B cell (primary cell): ENCODE results near the gene GATAD2A. TPM values are rescaled to one million over a fixed set of nuclear protein-coding genes. Genes with fewer than 3 reads are reported as not detected.
A peak's percentile ranks its signal among the peaks of the same experiment; 100 is the strongest.

ENCODE experiments used
- ATAC-seq: fragments of 200-7000 bp; cut with Tn5 transposase; one replicate; pipeline ENCODE4 v1.10.0; 2021; ENCODE audit warnings: low read depth, mild to moderate bottlenecking, moderate number of reproducible peaks, moderate library complexity
- CTCF ChIA-PET: fragments of 350-600 bp; sonication (Branson Sonifier 250); formaldehyde crosslinking; loops from one replicate; lab custom pipeline; 2021; ENCODE audit warnings: antibody characterized with exemption, inconsistent platforms; lab: Charles Lee
- POLR2A ChIA-PET: fragments of 350-600 bp; sonication (Branson Sonifier 250); formaldehyde crosslinking; loops from one replicate; lab custom pipeline; 2021; ENCODE audit warnings: antibody characterized with exemption; lab: Charles Lee
- DNase-seq: peaks from one replicate; pipeline ENCODE4 v3.0.0; 2013
- H2AFZ ChIP-seq: 2 replicates; pipeline ENCODE4 v1.6.1; 2012; ENCODE audit warnings: mild to moderate bottlenecking, low read depth, low read length; ENCODE audit not compliant: insufficient read depth, poor library complexity, severe bottlenecking
- H3K27ac ChIP-seq, 2 donors: 1 replicate in 1 of 2; 2 replicates in 1 of 2; pipeline ENCODE4 v1.5.1; 2012 to 2013; ENCODE audit warnings: low read length in 2 of 2, mild to moderate bottlenecking in 2 of 2, moderate library complexity in 1 of 2
- H3K27me3 ChIP-seq, 4 experiments: fragments of 200-600 bp in 1 of 4; sonication (generic) in 1 of 4; replicated peaks in 1 of 4; 1 replicate in 2 of 4; 2 replicates in 2 of 4; pipeline versions ENCODE4 v1.6.1 to v1.7.0; 2013 to 2016; ENCODE audit warnings: low read length in 3 of 4, mild to moderate bottlenecking in 2 of 4, mixed read lengths in 1 of 4, moderate library complexity in 1 of 4; ENCODE audit not compliant: insufficient read depth in 4 of 4, control insufficient read depth in 3 of 4; ENCODE audit errors: control extremely low read depth in 1 of 4
- H3K36me3 ChIP-seq, 2 experiments: replicated peaks in 1 of 2; 1 replicate in 1 of 2; 2 replicates in 1 of 2; pipeline versions ENCODE4 v1.6.1 to v1.7.1; 2013; ENCODE audit warnings: low read length in 1 of 2; ENCODE audit not compliant: insufficient read depth in 2 of 2, control insufficient read depth in 1 of 2; ENCODE audit errors: control extremely low read depth in 1 of 2, extremely low read depth in 1 of 2
- H3K4me1 ChIP-seq, 2 donors: fragments of 200-600 bp in 1 of 2; sonication (generic) in 1 of 2; 1 replicate in 1 of 2; 2 replicates in 1 of 2; pipeline versions ENCODE4 v1.5.1 to v1.6.1; 2013 to 2017; ENCODE audit warnings: low read length in 2 of 2; ENCODE audit not compliant: control insufficient read depth in 2 of 2, insufficient read depth in 2 of 2
- H3K4me2 ChIP-seq: replicated peaks from 2 replicates; pipeline ENCODE3; 2012; ENCODE audit warnings: mild to moderate bottlenecking, low read depth, low read length; ENCODE audit not compliant: poor library complexity, severe bottlenecking
- H3K4me3 ChIP-seq, 5 experiments: fragments of 200-600 bp in 1 of 5; sonication (generic) in 1 of 5; 1 replicate in 3 of 5; 2 replicates in 2 of 5; pipeline versions ENCODE4 v1.5.1 to v1.7.0; 2011 to 2016; ENCODE audit warnings: low read length in 4 of 5, mild to moderate bottlenecking in 4 of 5, low read depth in 2 of 5, control low read depth in 1 of 5, moderate library complexity in 1 of 5; ENCODE audit not compliant: insufficient read depth in 1 of 5; ENCODE audit errors: control extremely low read depth in 1 of 5, extremely low read depth in 1 of 5
- H3K79me2 ChIP-seq: fragments of 200-600 bp; sonication (generic); one replicate; pipeline ENCODE4 v1.6.0; 2016; ENCODE audit warnings: low read length; ENCODE audit not compliant: control insufficient read depth, insufficient read depth
- H3K9ac ChIP-seq: fragments of 200-600 bp; sonication (generic); 2 replicates; pipeline ENCODE4 v1.6.1; 2017; ENCODE audit warnings: mild to moderate bottlenecking, low read length, moderate library complexity
- H3K9me3 ChIP-seq, 3 donors: one replicate each; pipeline versions ENCODE4 v1.6.1 to v1.7.1; 2013; ENCODE audit warnings: low read length in 2 of 3; ENCODE audit not compliant: control insufficient read depth in 2 of 3, insufficient read depth in 1 of 3; ENCODE audit errors: control extremely low read depth in 1 of 3
- H4K20me1 ChIP-seq: 2 replicates; pipeline ENCODE4 v1.6.0; 2012; ENCODE audit warnings: mild to moderate bottlenecking, low read length; ENCODE audit not compliant: insufficient read depth, control insufficient read depth, poor library complexity, severe bottlenecking
- H3K27ac Mint-ChIP-seq: one replicate; pipeline ENCODE4 v1.8.0; 2021; ENCODE audit warnings: mixed read lengths
- H3K27me3 Mint-ChIP-seq: one replicate; pipeline ENCODE4 v1.8.0; 2021; ENCODE audit warnings: mixed read lengths
- H3K4me1 Mint-ChIP-seq: one replicate; pipeline ENCODE4 v1.8.0; 2021; ENCODE audit warnings: mixed read lengths
- H3K4me3 Mint-ChIP-seq: one replicate; pipeline ENCODE4 v1.8.0; 2021; ENCODE audit warnings: mixed read lengths
- H3K9me3 Mint-ChIP-seq: one replicate; pipeline ENCODE4 v1.8.0; 2022; ENCODE audit warnings: mixed read lengths; ENCODE audit not compliant: insufficient read depth
- CTCF ChIP-seq: fragments of 200-600 bp; IDR thresholded peaks from one replicate; pipeline ENCODE4 v1.8.0; 2022; ENCODE audit warnings: antibody characterized with exemption, mild to moderate bottlenecking
- EZH2 ChIP-seq: IDR thresholded peaks from 2 replicates; pipeline ENCODE4 v1.6.1; 2012; ENCODE audit warnings: borderline replicate concordance, low read depth, mild to moderate bottlenecking, moderate library complexity, low read length; ENCODE audit not compliant: insufficient read depth, poor library complexity, severe bottlenecking
- WGBS: methylation state at CpG from one replicate; pipeline ENCODE4 v1.1.5; 2013; ENCODE audit warnings: missing lambda C conversion rate; ENCODE audit not compliant: insufficient coverage; 5-methylcytosine and 5-hydroxymethylcytosine counted together
- intact Hi-C: fragments of 100-400 bp; cut with micrococcal nuclease; formaldehyde crosslinking; loops from one replicate; pipeline ENCODE4 v1.10.0; 2022
- polyA plus RNA-seq: library from polyadenylated mRNA; depleted of rRNA; stranded (reverse); fragments of >200 nt; gene quantifications from 2 replicates; pipeline ENCODE4 v1.2.3, GENCODE V29; 2012
- total RNA-seq, 2 donors: library from RNA; stranded (reverse); fragments of 120-200 nt in 1 of 2; gene quantifications; 1 replicate in 1 of 2; 2 replicates in 1 of 2; pipeline versions ENCODE4 v1.2.3 to v1.2.4, GENCODE V29; 2013 to 2022

GATAD2A gene
- total and polyA plus RNA-seq, 2 donors (not counting 1 experiment from before 2014, with no cell fraction given), result 28.8 to 76.3 TPM

GRCh38 chr19:19517235-19517619, 111.8 kb downstream of the GATAD2A start:
- Histone ChIP-seq H2AFZ (no peak overlapping the region), H3K79me2 (peaks cover 66% of the 10 kb centered on the region), H3K9me3 (peaks cover 0 to 17% (median 0%) of the 10 kb centered on the region in 3 donors), H3K27me3 (no peaks in the 10 kb centered on the region), H3K9ac (no peak overlapping the region), H3K27ac (no peak overlapping the region), H3K4me1 (peaks cover 12 to 23% of the 10 kb centered on the region in 2 donors), H3K4me3 (no peak overlapping the region), H3K4me2 (peak overlapping the region; percentile 85), H4K20me1 (peaks cover 24% of the 10 kb centered on the region), H3K36me3 (peaks cover 4% of the 10 kb centered on the region in 2 experiments)
- intact Hi-C loops, result loop anchor here (10.0 kb wide), 1 partner anchor 558 kb away; the partner anchor contains the start of gene ZNF90
- Mint-ChIP-seq H3K9me3 (no peaks in the 10 kb centered on the region), H3K4me1 (peaks cover 29% of the 10 kb centered on the region), H3K27me3 (no peaks in the 10 kb centered on the region), H3K4me3 (peak overlapping the region; percentile 49), H3K27ac (no peak overlapping the region)
- 100% methylated on average over 7 of the region's 10 CpGs for WGBS
- CTCF ChIA-PET, result no interaction called here
- DNase-seq (no peak), ATAC-seq (no peak)
- TF ChIP-seq EZH2, result no peak
- TF ChIP-seq CTCF, result no peak
- POLR2A ChIA-PET, result interaction anchor here (0.6 to 0.7 kb wide), 2 partner anchors 14 to 754 kb away, joined by 3 to 5 read pairs; no protein-coding TSS in a partner anchor

GRCh38 chr19:19520989-19521388, 115.5 kb downstream of the GATAD2A start:
- DNase-seq (no peak), ATAC-seq (no peak)
- H3K9ac ChIP-seq, result no peak overlapping the region
- H3K79me2 ChIP-seq, result peaks cover 92% of the 10 kb centered on the region
- H3K27me3 ChIP-seq, result no peaks in the 10 kb centered on the region
- Mint-ChIP-seq H3K27ac (no peak overlapping the region), H3K4me3 (no peak overlapping the region), H3K27me3 (no peaks in the 10 kb centered on the region), H3K9me3 (no peaks in the 10 kb centered on the region), H3K4me1 (peaks cover 44% of the 10 kb centered on the region)
- H4K20me1 ChIP-seq, result peaks cover 51% of the 10 kb centered on the region
- no peak overlapping the region for H3K4me2 ChIP-seq
- no peak overlapping the region for H3K4me3 ChIP-seq
- ChIA-PET CTCF (interaction anchor here (1.5 kb wide), 1 partner anchor 11 kb away, joined by 5 read pairs; no protein-coding TSS in a partner anchor), POLR2A (no interaction called here)
- TF ChIP-seq CTCF (no peak), EZH2 (no peak)
- H3K36me3 ChIP-seq, result peaks cover 4 to 12% of the 10 kb centered on the region in 2 experiments
- no peak overlapping the region for H2AFZ ChIP-seq
- H3K27ac ChIP-seq, result no peak overlapping the region
- intact Hi-C loops, result no loop called here
- H3K4me1 ChIP-seq, result peaks cover 10 to 35% of the 10 kb centered on the region in 2 donors
- H3K9me3 ChIP-seq, result no peaks in the 10 kb centered on the region
- 60% methylated on average over 1 of the region's 6 CpGs for WGBS
